IMR-90 (cell line): Measurements from ENCODE around the gene CLIC5. TPM values are rescaled to one million over a fixed set of nuclear protein-coding genes. Genes with fewer than 3 reads are reported as not detected.

Experiments used
- ATAC-seq: fragments of 200-7000 bp; cut with Tn5 transposase; 2 replicates; pipeline ENCODE4 v1.9.1; 2020; ENCODE audit warnings: low read depth, mild to moderate bottlenecking, moderate library complexity
- BruUV-seq: library from RNA; stranded (reverse); fragments of 400-500 nt; replicated peaks from 2 replicates; lab custom pipeline; 2021; lab: Mats Ljungman, UMichigan
- CTCF ChIA-PET: fragments of 300-600 bp; formaldehyde crosslinking; extraction: SDS; loops from one replicate; lab custom pipeline; 2021; ENCODE audit warnings: antibody characterized with exemption; lab: Yijun Ruan, JAX
- POLR2A ChIA-PET: fragments of 300-600 bp; sonication (Branson Sonifier 250); formaldehyde crosslinking; loops from one replicate; lab custom pipeline; 2022; ENCODE audit warnings: antibody characterized with exemption; ENCODE audit not compliant: unreplicated experiment; lab: Charles Lee
- DNase-seq: peaks from one replicate; pipeline ENCODE4 v3.0.0; 2013
- H2AFZ ChIP-seq: replicated peaks from 2 replicates; pipeline ENCODE3; 2013; ENCODE audit warnings: low read length, mild to moderate bottlenecking; ENCODE audit not compliant: poor library complexity
- H2AK5ac ChIP-seq: 2 replicates; pipeline ENCODE4 v1.6.1; 2013; ENCODE audit warnings: low read depth, low read length, inconsistent platforms
- H2AK9ac ChIP-seq: replicated peaks from 2 replicates; pipeline ENCODE3; 2013; ENCODE audit warnings: mild to moderate bottlenecking, low read depth, low read length, moderate library complexity; ENCODE audit not compliant: poor library complexity
- H2BK120ac ChIP-seq: 2 replicates; pipeline ENCODE4 v1.6.1; 2013; ENCODE audit warnings: low read depth, low read length, inconsistent platforms
- H2BK15ac ChIP-seq: 3 replicates; pipeline ENCODE4 v1.6.1; 2013; ENCODE audit warnings: low read depth, low read length, inconsistent platforms
- H2BK20ac ChIP-seq: 2 replicates; pipeline ENCODE4 v1.6.1; 2013; ENCODE audit warnings: low read depth, mild to moderate bottlenecking, inconsistent platforms, low read length, moderate library complexity
- H2BK5ac ChIP-seq: 2 replicates; pipeline ENCODE4 v1.6.1; 2013; ENCODE audit warnings: mild to moderate bottlenecking, low read depth, low read length, inconsistent platforms; ENCODE audit not compliant: poor library complexity, severe bottlenecking
- H3K14ac ChIP-seq: replicated peaks from 2 replicates; pipeline ENCODE4 v1.6.1; 2013; ENCODE audit warnings: low read depth, low read length, inconsistent platforms
- H3K18ac ChIP-seq: 2 replicates; pipeline ENCODE4 v1.6.1; 2013; ENCODE audit warnings: low read depth, low read length, control low read depth
- H3K23ac ChIP-seq: 2 replicates; pipeline ENCODE4 v1.6.1; 2013; ENCODE audit warnings: low read depth, low read length, inconsistent platforms
- H3K27ac ChIP-seq: 2 replicates; pipeline ENCODE4 v1.5.1; 2013; ENCODE audit warnings: mild to moderate bottlenecking, control low read depth, low read length; ENCODE audit not compliant: insufficient read depth
- H3K27me3 ChIP-seq: 2 replicates; pipeline ENCODE4 v1.6.1; 2013; ENCODE audit warnings: low read length; ENCODE audit not compliant: control insufficient read depth, insufficient read depth
- H3K36me3 ChIP-seq: 2 replicates; pipeline ENCODE4 v1.6.1; 2013; ENCODE audit warnings: low read length, mixed read lengths; ENCODE audit not compliant: control insufficient read depth, insufficient read depth
- H3K4ac ChIP-seq: 2 replicates; pipeline ENCODE4 v1.6.1; 2013; ENCODE audit warnings: low read depth, low read length, inconsistent platforms
- H3K4me1 ChIP-seq: 2 replicates; pipeline ENCODE4 v1.6.1; 2013; ENCODE audit warnings: low read length, mixed read lengths; ENCODE audit not compliant: control insufficient read depth, insufficient read depth
- H3K4me2 ChIP-seq: 2 replicates; pipeline ENCODE4 v1.6.1; 2013; ENCODE audit warnings: low read depth, mild to moderate bottlenecking, control low read depth, low read length, moderate library complexity
- H3K4me3 ChIP-seq: 2 replicates; pipeline ENCODE4 v1.5.1; 2013; ENCODE audit warnings: low read depth, mild to moderate bottlenecking, control low read depth, low read length, moderate library complexity; ENCODE audit not compliant: insufficient read depth
- H3K56ac ChIP-seq: 2 replicates; pipeline ENCODE4 v1.6.1; 2013; ENCODE audit warnings: low read length, inconsistent platforms; ENCODE audit not compliant: insufficient read depth; ENCODE audit errors: extremely low read depth
- H3K79me1 ChIP-seq, 2 experiments: 2 replicates each; pipeline ENCODE4 v1.6.1; 2013; ENCODE audit warnings: low read length in 2 of 2, inconsistent platforms in 1 of 2, low read depth in 1 of 2
- H3K9ac ChIP-seq: 2 replicates; pipeline ENCODE4 v1.6.1; 2013; ENCODE audit warnings: low read depth, low read length, control low read depth
- H3K9me1 ChIP-seq: 2 replicates; pipeline ENCODE4 v1.6.1; 2013; ENCODE audit warnings: low read length, inconsistent platforms; ENCODE audit not compliant: insufficient read depth
- H3K9me3 ChIP-seq: 2 replicates; pipeline ENCODE4 v1.6.1; 2013; ENCODE audit warnings: low read length; ENCODE audit not compliant: control insufficient read depth, insufficient read depth
- H4K20me1 ChIP-seq: 2 replicates; pipeline ENCODE4 v1.6.1; 2013; ENCODE audit warnings: low read length, inconsistent platforms; ENCODE audit not compliant: insufficient read depth
- H4K5ac ChIP-seq: 2 replicates; pipeline ENCODE4 v1.6.1; 2013; ENCODE audit warnings: mild to moderate bottlenecking, low read depth, low read length, control low read depth
- H4K8ac ChIP-seq, 2 experiments: 2 replicates each; pipeline ENCODE4 v1.6.1; 2013; ENCODE audit warnings: low read depth in 2 of 2, low read length in 2 of 2, control low read depth in 1 of 2, inconsistent platforms in 1 of 2
- H4K91ac ChIP-seq: 2 replicates; pipeline ENCODE4 v1.6.1; 2013; ENCODE audit warnings: low read depth, low read length, inconsistent platforms; ENCODE audit not compliant: insufficient read depth
- CEBPB ChIP-seq: IDR thresholded peaks from 2 replicates; pipeline ENCODE4 v1.6.1; 2012; ENCODE audit warnings: low read depth, low read length, improper control_type of control experiment
- FOS ChIP-seq: fragments of 150-350 bp; IDR thresholded peaks from 2 replicates; pipeline ENCODE4 v1.6.1; 2016; ENCODE audit warnings: low read depth, low read length
- MAFK ChIP-seq: IDR thresholded peaks from 2 replicates; pipeline ENCODE4 v1.6.1; 2012; ENCODE audit warnings: low read depth, low read length, improper control_type of control experiment
- MXI1 ChIP-seq: IDR thresholded peaks from 2 replicates; pipeline ENCODE4 v1.6.1; 2012; ENCODE audit warnings: low read depth, mild to moderate bottlenecking, low read length, moderate library complexity, borderline replicate concordance
- POLR2A ChIP-seq: IDR thresholded peaks from 2 replicates; pipeline ENCODE4 v1.6.1; 2012; ENCODE audit warnings: mild to moderate bottlenecking, low read depth, low read length
- RAD21 ChIP-seq: IDR thresholded peaks from 2 replicates; pipeline ENCODE4 v1.6.1; 2012; ENCODE audit warnings: low read length, improper control_type of control experiment
- SMC3 ChIP-seq: fragments of 150-350 bp; IDR thresholded peaks from 2 replicates; pipeline ENCODE4 v1.6.1; 2016; ENCODE audit warnings: low read depth, mild to moderate bottlenecking, antibody characterized with exemption, low read length, moderate library complexity
- WGBS, 2 experiments: methylation state at CpG; one replicate each; pipeline versions ENCODE4 v1.1.5 to v1.1.7; 2013; ENCODE audit warnings: missing lambda C conversion rate in 2 of 2; ENCODE audit not compliant: insufficient read length in 1 of 2; ENCODE audit errors: extremely low coverage in 2 of 2; 5-methylcytosine and 5-hydroxymethylcytosine counted together
- dilution Hi-C: fragments of 300-500 bp; cut with HindIII; formaldehyde crosslinking; loops from one replicate; pipeline ENCODE4 v1.14.3; 2018; ENCODE audit warnings: low sequenced_read_pairs; ENCODE audit not compliant: unreplicated experiment
- in situ Hi-C: fragments of 300-500 bp; cut with MboI; formaldehyde crosslinking; loops from 3 replicates; pipeline ENCODE4 v1.14.3; 2019; ENCODE audit warnings: low sequenced_read_pairs, inconsistent platforms, mixed read lengths
- intact Hi-C: fragments of 100-400 bp; cut with micrococcal nuclease; formaldehyde crosslinking; loops from 2 replicates; pipeline ENCODE4 v1.10.0; 2022
- polyA plus RNA-seq, 3 experiments: library from polyadenylated mRNA; depleted of rRNA; stranded (reverse); fragments of >200 nt; gene quantifications; 2 replicates each; pipeline ENCODE4 v1.2.3, GENCODE V29; 2012; ENCODE audit warnings: low replicate concordance in 1 of 3
- total RNA-seq: library from RNA; depleted of rRNA; stranded (reverse); fragments of >200 nt; gene quantifications from 2 replicates; pipeline ENCODE4 v1.2.3, GENCODE V29; 2012

Gene CLIC5
- total and polyA plus RNA-seq, 2 of the 4 experiments (the other 2 are of a cell fraction): not detected

DNA sequence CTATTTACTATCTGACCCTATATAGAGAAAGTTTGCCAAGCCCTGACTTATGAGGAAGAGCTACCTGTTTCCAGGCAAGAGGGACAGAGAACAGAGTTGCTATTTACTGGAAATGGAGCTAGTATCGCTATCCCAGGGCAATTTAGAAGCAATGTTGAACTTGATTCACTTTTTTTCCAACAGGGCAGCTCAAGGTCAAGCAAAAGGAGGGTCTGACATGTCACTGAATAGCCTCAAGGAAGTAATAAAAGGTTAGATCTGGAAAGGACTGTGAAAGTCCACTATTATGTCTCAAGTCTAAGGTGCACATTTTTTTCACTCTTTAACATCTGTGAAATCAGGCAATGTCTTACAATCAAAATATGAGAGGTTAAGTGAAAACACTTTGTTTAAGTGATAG lies 84.4 kb downstream of the CLIC5 start:
- Histone ChIP-seq H3K9me1 (no peaks in the 10 kb centered on the region), H2BK5ac (no peak overlapping the region), H3K9me3 (no peaks in the 10 kb centered on the region), H4K20me1 (no peaks in the 10 kb centered on the region), H2BK20ac (no peak overlapping the region), H2BK120ac (no peak overlapping the region), H3K4me3 (no peak overlapping the region), H2AK5ac (no peak overlapping the region), H3K14ac (no peak overlapping the region), H4K5ac (no peak overlapping the region), H3K27me3 (peaks cover 14% of the 10 kb centered on the region), H3K18ac (no peak overlapping the region), H3K4ac (no peak overlapping the region), H2BK15ac (no peak overlapping the region), H4K91ac (no peak overlapping the region), H2AK9ac (no peak overlapping the region), H3K27ac (no peak overlapping the region), H3K23ac (no peak overlapping the region), H3K56ac (no peak overlapping the region), H3K79me1 (no peaks in the 10 kb centered on the region), H3K36me3 (no peaks in the 10 kb centered on the region), H4K8ac (no peak overlapping the region), H2AFZ (no peak overlapping the region), H3K9ac (no peak overlapping the region), H3K4me2 (no peak overlapping the region), H3K4me1 (no peaks in the 10 kb centered on the region)
- DNase-seq (no peak), ATAC-seq (no peak)
- dilution Hi-C loops: no loop called here
- in situ Hi-C loops: no loop called here
- 80% methylated on average over 1 of the region's 1 CpG; no CpG with 5 or more reads in 1 of the 2 experiments for WGBS, 2 experiments
- ChIA-PET CTCF (interaction anchor here (0.7 to 1.8 kb wide), 10 partner anchors 8 to 1184 kb away, joined by 3 to 7 read pairs (median 4); no protein-coding TSS in a partner anchor), POLR2A (no interaction called here)
- no TSS peak for BruUV-seq
- TF ChIP-seq CEBPB (no peak), FOS (no peak), MXI1 (no peak), SMC3 (no peak), RAD21 (no peak), MAFK (no peak), POLR2A (no peak)
- intact Hi-C loops: no loop called here
